GM19395 (cell line): ENCODE measurements around the gene C18orf54.
A peak's percentile ranks its signal among the peaks of the same experiment; 100 is the strongest.
"Not testable (repeated sequence)": the region's sequence is repeated elsewhere in the genome, so short reads cannot be mapped to it uniquely, and the experiment has no call there.

Experiments
- ATAC-seq: cut with Tn5 transposase; IDR thresholded peaks from one replicate; pipeline ENCODE4 v1.9.1; 2021; ENCODE audit warnings: mild to moderate bottlenecking, moderate library complexity; ENCODE audit not compliant: unreplicated experiment

C18orf54 gene

GRCh38 chr18:54386800-54387495 is 29.2 kb downstream of the C18orf54 start:
- ATAC-seq, result not testable (repeated sequence)

- no peak for ATAC-seq
These were observed 29.9 kb downstream of the C18orf54 start for GRCh38 chr18:54387631-54388030.

GRCh38 chr18:54388203-54389142 is 30.8 kb downstream of the C18orf54 start:
- peak; percentile 94 for ATAC-seq

GRCh38 chr18:54389143-54389505 is 31.4 kb downstream of the C18orf54 start:
- no peak for ATAC-seq

GRCh38 chr18:54390838-54391237 is 33.1 kb downstream of the C18orf54 start:
- no peak for ATAC-seq

- peak; percentile 74 for ATAC-seq
These were observed 34.9 kb downstream of the C18orf54 start for GRCh38 chr18:54392543-54393023.

- no peak for ATAC-seq
These were observed 36.1 kb downstream of the C18orf54 start for GRCh38 chr18:54393648-54394294.

GRCh38 chr18:54396760-54397159 is 39.1 kb downstream of the C18orf54 start:
- no peak for ATAC-seq

GRCh38 chr18:54405290-54405689 is 47.6 kb downstream of the C18orf54 start:
- ATAC-seq, result no peak

GRCh38 chr18:54411781-54412180 is 54.1 kb downstream of the C18orf54 start:
- ATAC-seq, result no peak

GRCh38 chr18:54415086-54415485 is 57.4 kb downstream of the C18orf54 start:
- no peak for ATAC-seq

- no peak for ATAC-seq
These were observed 58.7 kb downstream of the C18orf54 start for GRCh38 chr18:54416436-54416835.

- ATAC-seq, result no peak
These were observed 66.1 kb downstream of the C18orf54 start for GRCh38 chr18:54423831-54424230.

- no peak for ATAC-seq
These were observed 68.5 kb downstream of the C18orf54 start for GRCh38 chr18:54426085-54426665.
